Vagina (tissue), 2 donors: ENCODE data around the gene LRMDA. TPM values are rescaled to one million over a fixed set of nuclear protein-coding genes. Genes with fewer than 3 reads are reported as not detected.

ENCODE experiments used
- DNase-seq, 2 donors: peaks; one replicate each; pipeline ENCODE4 v3.0.0-alpha.2; 2017; ENCODE audit errors: extremely low spot score in 2 of 2
- H3K27ac ChIP-seq: fragments of 200-600 bp; sonication (generic); one replicate; pipeline ENCODE4 v1.5.1; 2019
- H3K27me3 ChIP-seq: fragments of 200-600 bp; sonication (generic); one replicate; pipeline ENCODE4 v1.5.1; 2019
- H3K36me3 ChIP-seq, 2 donors: fragments of 200-600 bp; sonication (generic); one replicate each; pipeline ENCODE4 v1.5.1; 2017 to 2019
- H3K4me1 ChIP-seq: fragments of 200-600 bp; sonication (generic); one replicate; pipeline ENCODE4 v1.5.1; 2019
- H3K4me3 ChIP-seq, 2 donors: fragments of 200-600 bp; sonication (generic); 1 replicate in 1 of 2; 2 replicates in 1 of 2; pipeline ENCODE4 v1.5.1; 2016 to 2019
- H3K9me3 ChIP-seq: fragments of 200-600 bp; sonication (generic); one replicate; pipeline ENCODE4 v1.5.1; 2019
- POLR2A ChIP-seq, 2 donors: fragments of 450-650 bp; IDR thresholded peaks; one replicate each; pipeline ENCODE4 v1.6.1; 2017; ENCODE audit warnings: antibody characterized with exemption in 2 of 2, mild to moderate bottlenecking in 2 of 2, moderate library complexity in 2 of 2
- POLR2AphosphoS5 ChIP-seq, 2 donors: sonication (generic); formaldehyde crosslinking; IDR thresholded peaks; one replicate each; pipeline ENCODE4 v1.9.0; 2017; ENCODE audit warnings: antibody characterized with exemption in 2 of 2, mild to moderate bottlenecking in 2 of 2, low read depth in 1 of 2; ENCODE audit not compliant: insufficient read depth in 1 of 2
- intact Hi-C: fragments of 100-400 bp; cut with DNase I; formaldehyde crosslinking; loops from one replicate; pipeline ENCODE4 v1.15.1; 2023
- total RNA-seq: library from RNA; depleted of rRNA; stranded (reverse); fragments of >200 nt; gene quantifications from one replicate; pipeline ENCODE4 v1.2.3, GENCODE V29; 2016
- TF ChIP-seq, protein P1 (sequence below), 3 experiments: fragments of 450-650 bp in 2 of 3; fragments of 200-600 bp in 1 of 3; sonication (generic) in 1 of 3; IDR thresholded peaks; one replicate each; pipeline ENCODE4 v1.5.1; 2017 to 2019; ENCODE audit warnings: antibody characterized with exemption in 3 of 3, mild to moderate bottlenecking in 2 of 3, moderate library complexity in 2 of 3

Gene LRMDA
- total RNA-seq, 1 donor from 2014 or later = 22.6 TPM

DNA sequence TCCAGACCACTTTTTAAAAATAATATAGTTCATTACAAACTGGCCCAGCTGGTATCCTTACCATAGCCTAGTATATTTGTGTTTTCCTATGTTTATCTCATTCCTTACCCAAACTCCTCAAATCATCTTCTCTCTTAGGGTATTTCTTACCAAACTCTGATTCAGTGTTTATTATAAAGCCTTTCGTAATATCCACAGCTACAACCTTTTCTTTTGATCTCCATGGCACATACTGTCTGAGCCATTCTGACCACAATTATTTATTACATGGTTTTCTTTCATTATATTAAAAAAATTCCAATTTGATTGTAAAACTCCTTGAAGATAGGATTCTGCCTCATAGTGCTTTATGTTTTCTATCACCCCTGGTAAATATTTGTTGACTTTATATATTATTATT is 94.2 kb downstream of the LRMDA start:
- intact Hi-C loops = no loop called here
- no peak for TF ChIP-seq POLR2AphosphoS5 (IDR thresholded peaks at IDR 0.05; ENCODE audit: insufficient read depth in 1 of 2, low read depth in 1 of 2)
- Histone ChIP-seq H3K9me3 (no peaks in the 10 kb centered on the region), H3K36me3 (no peaks in the 10 kb centered on the region), H3K4me1 (no peaks in the 10 kb centered on the region), H3K27me3 (no peaks in the 10 kb centered on the region), H3K4me3 (no peak overlapping the region), H3K27ac (no peak overlapping the region)
- DNase-seq = no peak

DNA sequence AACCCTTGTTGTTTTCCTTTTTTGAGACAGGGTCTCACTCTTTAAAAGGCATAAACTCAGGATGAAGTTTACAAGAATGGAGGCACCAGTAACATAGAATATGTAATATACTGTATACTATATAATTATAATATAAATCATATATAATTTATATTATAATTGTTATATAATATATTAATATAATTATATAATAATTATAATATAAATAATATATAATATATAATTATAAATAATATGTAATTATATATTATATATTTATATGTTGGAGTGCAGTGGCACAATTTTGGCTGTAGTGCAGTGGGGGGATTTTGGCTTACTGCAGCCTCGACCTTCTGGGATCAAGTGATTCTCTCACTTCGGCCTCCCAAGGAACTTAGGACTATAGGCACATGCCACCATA is 96.1 kb downstream of the LRMDA start:
- no peak for DNase-seq
- no peaks in the 10 kb centered on the region for H3K36me3 ChIP-seq
- intact Hi-C loops = no loop called here

DNA sequence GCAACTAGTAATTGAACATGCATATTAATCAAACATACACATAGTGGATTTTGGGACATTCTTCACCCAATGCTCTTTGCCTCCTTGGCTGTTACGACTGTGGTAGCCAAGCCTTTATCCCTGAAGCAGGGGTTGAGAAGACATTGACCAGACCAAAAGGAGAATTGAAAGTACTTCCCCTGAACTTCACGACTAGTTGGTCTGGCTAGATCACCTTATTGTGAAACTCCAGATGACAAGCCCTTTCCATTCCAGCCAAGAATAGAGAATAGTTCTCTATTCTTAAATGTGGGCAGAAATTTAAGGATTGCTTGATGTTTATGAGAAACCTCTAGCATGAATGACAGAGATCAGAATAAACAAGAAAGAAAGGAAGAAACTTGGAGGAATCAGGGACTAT is 97.0 kb downstream of the LRMDA start:
- no peak overlapping the region for H3K4me3 ChIP-seq
- H3K9me3 ChIP-seq = no peaks in the 10 kb centered on the region
- H3K36me3 ChIP-seq = no peaks in the 10 kb centered on the region
- H3K27me3 ChIP-seq = no peaks in the 10 kb centered on the region
- no peak for TF ChIP-seq POLR2AphosphoS5 (IDR thresholded peaks at IDR 0.05; ENCODE audit: insufficient read depth in 1 of 2, low read depth in 1 of 2)
- TF ChIP-seq, protein P1, sequence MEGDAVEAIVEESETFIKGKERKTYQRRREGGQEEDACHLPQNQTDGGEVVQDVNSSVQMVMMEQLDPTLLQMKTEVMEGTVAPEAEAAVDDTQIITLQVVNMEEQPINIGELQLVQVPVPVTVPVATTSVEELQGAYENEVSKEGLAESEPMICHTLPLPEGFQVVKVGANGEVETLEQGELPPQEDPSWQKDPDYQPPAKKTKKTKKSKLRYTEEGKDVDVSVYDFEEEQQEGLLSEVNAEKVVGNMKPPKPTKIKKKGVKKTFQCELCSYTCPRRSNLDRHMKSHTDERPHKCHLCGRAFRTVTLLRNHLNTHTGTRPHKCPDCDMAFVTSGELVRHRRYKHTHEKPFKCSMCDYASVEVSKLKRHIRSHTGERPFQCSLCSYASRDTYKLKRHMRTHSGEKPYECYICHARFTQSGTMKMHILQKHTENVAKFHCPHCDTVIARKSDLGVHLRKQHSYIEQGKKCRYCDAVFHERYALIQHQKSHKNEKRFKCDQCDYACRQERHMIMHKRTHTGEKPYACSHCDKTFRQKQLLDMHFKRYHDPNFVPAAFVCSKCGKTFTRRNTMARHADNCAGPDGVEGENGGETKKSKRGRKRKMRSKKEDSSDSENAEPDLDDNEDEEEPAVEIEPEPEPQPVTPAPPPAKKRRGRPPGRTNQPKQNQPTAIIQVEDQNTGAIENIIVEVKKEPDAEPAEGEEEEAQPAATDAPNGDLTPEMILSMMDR (IDR thresholded peaks at IDR 0.05) = no peak
- TF ChIP-seq POLR2A (IDR thresholded peaks at IDR 0.05) = no peak
- intact Hi-C loops = no loop called here
- H3K27ac ChIP-seq = no peak overlapping the region
- DNase-seq = no peak
- no peaks in the 10 kb centered on the region for H3K4me1 ChIP-seq

More for the DNA sequence above, 96.1 kb downstream of the LRMDA start:
- H3K4me3 ChIP-seq = no peak overlapping the region
- no peak overlapping the region for H3K27ac ChIP-seq
- no peaks in the 10 kb centered on the region for H3K27me3 ChIP-seq
- H3K9me3 ChIP-seq = no peaks in the 10 kb centered on the region
- no peaks in the 10 kb centered on the region for H3K4me1 ChIP-seq
- TF ChIP-seq POLR2A (IDR thresholded peaks at IDR 0.05) = no peak
- TF ChIP-seq, protein P1 (IDR thresholded peaks at IDR 0.05) = no peak
- TF ChIP-seq POLR2AphosphoS5 (IDR thresholded peaks at IDR 0.05; ENCODE audit: insufficient read depth in 1 of 2, low read depth in 1 of 2) = no peak

DNA sequence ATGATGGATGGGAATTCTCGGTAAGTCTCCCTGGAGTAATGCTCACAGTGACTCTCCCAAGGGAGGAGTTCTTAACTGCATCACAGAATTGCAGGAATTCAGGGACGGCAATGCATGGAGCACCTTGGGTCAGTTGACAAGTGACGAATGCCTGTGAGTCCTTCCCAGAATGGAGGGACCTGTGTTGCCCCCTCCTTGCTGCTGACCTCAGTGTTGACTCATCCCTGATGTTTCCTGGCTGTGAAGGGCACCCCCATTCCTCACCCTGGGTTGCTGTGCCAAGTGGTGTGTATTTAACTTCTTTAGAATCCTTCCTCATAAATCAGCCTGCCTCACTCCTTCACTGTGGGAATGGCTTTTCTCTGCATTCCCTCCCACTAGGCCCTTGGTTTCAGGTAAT is 98.9 kb downstream of the LRMDA start:
- Histone ChIP-seq H3K4me1 (no peaks in the 10 kb centered on the region), H3K36me3 (no peaks in the 10 kb centered on the region), H3K27ac (no peak overlapping the region), H3K4me3 (no peak overlapping the region), H3K9me3 (no peaks in the 10 kb centered on the region), H3K27me3 (no peaks in the 10 kb centered on the region)
- no peak for TF ChIP-seq POLR2A (IDR thresholded peaks at IDR 0.05)
- TF ChIP-seq, protein P1 (IDR thresholded peaks at IDR 0.05) = no peak
- intact Hi-C loops = loop anchor here (10.0 kb wide), 1 partner anchor 125 kb away; no protein-coding TSS in a partner anchor
- DNase-seq = no peak

DNA sequence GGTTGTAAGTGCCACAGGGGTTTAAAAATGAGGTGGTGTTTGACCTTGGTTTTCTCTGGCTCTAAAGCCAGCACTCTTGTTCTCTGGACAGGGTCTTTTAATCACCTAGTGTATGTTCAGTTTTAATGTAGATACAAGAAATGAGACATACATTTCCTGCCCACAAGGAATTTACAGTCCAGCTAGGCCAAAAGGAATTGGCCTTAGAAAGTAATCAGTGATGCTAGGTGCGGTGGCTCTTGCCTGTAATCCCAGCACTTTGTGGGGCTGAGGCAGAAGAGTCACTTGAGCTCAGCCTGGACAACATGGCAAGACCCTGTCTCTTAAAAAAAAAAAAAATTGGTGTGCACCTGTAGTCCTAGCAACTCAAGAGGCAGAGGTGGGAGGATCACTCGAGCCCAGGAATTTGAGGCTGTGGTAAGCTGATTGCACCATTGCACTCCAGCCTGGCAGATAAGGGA is 100.2 kb downstream of the LRMDA start:
- Histone ChIP-seq H3K4me1 (no peaks in the 10 kb centered on the region), H3K27ac (no peak overlapping the region), H3K27me3 (no peaks in the 10 kb centered on the region), H3K9me3 (no peaks in the 10 kb centered on the region), H3K4me3 (no peak overlapping the region), H3K36me3 (no peaks in the 10 kb centered on the region)
- no peak for TF ChIP-seq POLR2A (IDR thresholded peaks at IDR 0.05)
- no peak for TF ChIP-seq POLR2AphosphoS5 (IDR thresholded peaks at IDR 0.05; ENCODE audit: insufficient read depth in 1 of 2, low read depth in 1 of 2)
- TF ChIP-seq, protein P1 (IDR thresholded peaks at IDR 0.05) = no peak
- intact Hi-C loops = loop anchor here (10.0 kb wide), 1 partner anchor 123 kb away; no protein-coding TSS in a partner anchor
- no peak for DNase-seq
